ENCODE data around the gene CDH13.

CDH13 gene

DNA sequence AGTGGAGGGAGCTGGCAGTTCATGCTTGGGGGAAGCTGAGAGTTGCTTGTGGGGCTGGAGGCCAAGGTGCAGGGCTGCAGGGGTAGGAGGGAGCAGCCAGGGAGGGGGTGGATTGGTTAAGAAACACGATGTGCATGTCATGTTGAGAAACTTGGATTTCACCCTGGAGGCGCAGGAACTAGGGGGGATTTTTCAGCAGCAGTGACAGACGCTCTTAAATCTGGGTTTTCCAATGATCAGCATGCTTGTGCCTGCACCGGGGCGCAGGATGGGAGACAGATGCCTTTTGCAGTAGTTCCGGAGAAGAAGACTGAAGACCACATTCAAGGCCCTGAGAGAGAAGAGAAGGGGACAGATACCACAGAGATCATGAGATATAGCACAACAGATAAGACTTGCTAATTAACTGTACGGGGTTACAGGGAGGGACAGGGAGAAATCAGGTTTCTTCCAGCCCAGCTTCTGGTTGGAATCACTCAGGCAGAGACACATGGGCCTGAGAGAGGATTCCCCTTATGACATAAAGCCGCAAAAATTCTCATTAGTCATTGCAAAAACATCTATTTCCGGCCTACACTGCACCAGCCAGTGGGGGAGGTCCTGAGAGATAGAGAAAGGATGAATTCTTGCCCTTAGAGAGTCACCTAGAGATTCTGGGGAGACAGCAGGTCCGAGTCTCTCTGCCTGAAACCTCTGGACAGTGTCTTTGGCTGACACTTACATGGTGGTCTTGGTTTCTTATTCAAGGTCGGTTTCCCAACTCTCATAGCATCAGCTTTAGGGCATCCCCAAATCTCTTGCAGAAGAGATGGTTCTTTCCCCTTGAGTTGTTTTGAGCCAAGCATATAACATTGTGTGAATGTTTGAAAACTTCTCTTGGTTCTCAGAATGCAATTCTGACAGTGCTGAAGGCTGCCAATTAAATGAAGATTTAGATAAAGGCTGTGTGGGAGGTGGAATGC is 27.1 kb downstream of the CDH13 start:
- peak; percentile 35 for DNase-seq

DNA sequence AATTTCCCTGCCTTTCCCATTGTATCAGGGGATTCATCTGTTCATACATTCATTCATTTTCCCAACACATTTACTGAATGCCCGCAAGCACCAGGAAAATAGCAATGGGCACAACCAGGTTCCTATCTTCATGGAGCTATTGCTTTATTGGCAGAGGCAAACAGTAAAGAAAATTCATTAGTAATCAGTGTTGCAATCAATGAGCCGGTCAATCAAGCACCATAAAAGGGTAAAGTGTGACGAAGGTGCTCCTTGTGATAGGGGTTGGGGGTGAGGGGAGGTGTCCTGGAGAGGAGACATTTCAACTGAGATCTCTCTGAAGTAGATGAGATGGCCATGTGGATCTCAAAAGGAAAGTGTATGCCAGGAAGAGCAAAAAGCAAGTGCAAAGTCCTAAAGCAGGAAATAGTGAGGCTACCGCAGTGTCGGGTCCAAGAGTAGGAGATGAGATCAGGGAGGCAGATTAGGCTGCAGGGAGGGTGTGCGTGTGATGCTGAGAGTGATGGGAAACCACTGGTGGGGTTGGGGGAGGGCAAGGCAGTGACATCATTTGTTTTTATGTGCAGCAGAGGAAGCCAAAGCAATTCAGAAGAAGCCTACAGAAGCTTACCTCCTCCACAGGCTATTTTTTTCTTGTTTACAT is 28.4 kb downstream of the CDH13 start:
- peak; percentile 72 for DNase-seq

DNA sequence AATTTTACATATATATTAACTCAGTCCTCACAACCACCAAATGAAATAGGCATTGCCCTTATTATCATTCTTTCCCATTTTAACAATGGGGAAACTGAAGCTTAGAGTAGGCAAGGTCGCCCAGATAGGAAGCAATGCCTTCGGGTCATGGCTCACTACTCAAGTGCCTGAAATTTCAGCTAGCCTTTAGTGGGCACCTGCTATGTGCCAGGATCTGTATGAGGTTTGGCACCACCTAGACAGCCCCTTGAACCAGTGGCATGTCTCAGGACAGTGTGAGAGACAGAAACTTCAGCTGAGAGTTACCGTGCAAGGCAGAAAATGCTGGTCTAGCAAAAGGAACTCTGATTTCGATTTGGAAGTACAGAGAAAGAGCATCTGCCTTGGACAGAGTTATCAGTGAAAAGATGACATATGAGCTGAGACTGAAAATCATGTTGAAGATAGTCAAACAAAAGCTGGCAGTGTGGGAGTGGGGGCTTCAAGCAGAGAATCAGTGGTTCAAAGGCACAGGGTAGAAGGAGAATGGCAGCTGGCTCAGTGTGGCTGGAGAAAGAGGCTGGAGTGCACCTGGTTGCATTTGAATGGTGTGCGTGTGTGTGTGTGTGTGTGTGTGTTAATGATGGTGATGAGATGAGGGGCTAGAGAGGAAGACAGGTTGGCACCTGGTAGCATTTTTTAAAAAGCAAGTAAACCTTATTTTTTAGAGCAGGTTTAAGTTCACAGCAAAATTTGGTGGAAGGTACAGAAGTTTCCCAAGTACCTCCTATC is 29.1 kb downstream of the CDH13 start:
- DNase-seq, result no peak

DNA sequence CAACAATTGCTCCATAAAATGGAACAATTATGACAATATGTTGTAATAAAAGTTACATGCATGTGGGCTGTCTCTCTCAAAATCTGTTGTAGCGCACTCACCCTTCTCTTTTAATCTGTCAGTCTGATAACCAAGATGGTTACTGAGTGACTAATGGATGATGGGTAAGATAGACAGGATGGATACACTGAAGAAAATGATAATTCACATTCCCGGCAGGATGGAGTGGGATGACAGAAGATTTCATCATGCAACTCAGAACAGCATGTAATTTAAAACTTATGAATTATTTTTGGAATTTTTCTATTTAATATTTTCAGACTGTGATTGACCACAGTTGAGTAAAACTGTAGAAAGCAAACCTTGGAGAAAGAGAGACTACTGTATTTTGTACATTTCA is 30.5 kb downstream of the CDH13 start:
- no peak for DNase-seq

DNA sequence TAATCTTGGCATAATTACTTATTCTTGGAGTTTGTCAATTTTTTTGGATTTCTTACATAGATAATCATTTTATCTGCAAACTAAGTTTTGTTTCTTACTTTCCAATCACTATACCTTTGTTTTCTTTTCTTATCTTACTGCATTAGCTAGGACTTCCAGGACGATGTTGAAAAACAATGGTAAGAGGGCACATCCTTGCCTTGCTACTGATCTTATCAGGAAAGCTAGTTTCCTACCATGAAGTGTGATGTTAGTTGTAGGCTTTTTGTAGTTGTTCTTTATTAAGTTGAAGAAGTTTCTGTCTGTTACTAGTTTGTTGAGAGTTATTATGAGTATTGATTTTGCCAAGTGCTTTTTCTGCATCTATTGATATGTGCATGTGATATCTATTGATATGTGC is 31.0 kb downstream of the CDH13 start:
- DNase-seq, result no peak

DNA sequence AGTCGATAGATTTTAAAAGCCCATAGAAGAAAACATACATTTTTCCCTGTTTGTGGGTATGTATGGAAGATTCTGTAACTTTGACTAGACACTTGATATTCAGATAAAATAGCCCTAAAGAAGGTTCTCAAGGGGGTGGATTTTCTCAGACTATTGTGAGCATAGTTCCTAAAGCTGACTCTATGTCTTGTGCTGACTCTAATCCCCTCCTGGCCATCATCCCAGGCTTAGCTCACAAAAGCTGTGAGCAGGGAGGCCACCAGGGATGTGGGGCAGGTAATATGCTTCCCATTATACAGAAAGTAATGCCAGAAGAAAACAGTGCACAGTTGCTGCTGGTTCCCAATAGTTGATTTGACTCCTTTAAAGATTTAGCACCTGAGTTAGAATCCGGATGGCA is 32.0 kb downstream of the CDH13 start:
- no peak for DNase-seq

DNA sequence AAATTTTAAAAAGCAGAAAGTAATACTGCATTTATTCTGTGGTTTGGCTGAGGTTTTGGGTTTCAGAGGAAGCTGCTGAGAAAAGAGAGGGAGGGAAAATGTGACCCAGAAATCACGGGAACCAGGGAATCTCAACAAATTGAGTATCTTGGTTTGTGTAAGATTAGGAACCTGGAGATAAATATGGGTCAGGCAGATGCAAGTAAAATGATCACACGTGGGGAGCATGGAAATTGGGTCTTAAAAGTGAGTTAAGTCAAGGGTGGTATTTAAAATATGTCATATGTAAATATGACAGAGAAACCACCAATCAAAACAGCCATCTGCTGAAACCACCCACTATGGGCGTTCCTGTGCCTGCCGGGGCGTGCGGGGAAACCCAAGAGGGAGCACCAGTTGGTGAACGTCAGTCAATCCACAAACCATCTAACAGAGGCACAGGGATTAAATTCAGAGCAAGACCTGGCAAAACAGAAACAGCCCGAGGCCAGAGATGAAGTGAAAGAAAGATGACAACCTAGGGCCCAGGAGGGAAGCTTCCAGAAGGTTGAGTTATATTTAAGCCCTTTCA is 33.4 kb downstream of the CDH13 start:
- peak; percentile 16 for DNase-seq

DNA sequence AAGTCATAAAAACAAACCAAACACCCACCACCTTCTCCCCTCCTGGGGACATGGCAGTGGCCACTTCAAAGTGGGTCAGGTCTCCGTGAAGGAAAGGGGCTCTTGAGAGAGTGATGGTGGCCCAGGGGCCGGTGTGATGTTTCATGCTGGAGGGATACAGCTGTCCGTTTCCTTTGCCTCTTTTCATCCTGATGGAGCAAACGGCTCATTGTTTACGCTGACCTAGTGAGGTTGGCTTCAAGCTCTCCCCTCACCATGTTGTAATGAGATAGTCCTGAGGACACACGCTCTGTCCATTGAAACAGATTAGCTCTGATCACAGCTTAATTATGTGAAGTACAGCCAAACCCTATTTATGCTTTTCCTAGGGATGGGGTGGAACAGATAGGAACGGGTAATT is 34.2 kb downstream of the CDH13 start:
- DNase-seq, result no peak

DNA sequence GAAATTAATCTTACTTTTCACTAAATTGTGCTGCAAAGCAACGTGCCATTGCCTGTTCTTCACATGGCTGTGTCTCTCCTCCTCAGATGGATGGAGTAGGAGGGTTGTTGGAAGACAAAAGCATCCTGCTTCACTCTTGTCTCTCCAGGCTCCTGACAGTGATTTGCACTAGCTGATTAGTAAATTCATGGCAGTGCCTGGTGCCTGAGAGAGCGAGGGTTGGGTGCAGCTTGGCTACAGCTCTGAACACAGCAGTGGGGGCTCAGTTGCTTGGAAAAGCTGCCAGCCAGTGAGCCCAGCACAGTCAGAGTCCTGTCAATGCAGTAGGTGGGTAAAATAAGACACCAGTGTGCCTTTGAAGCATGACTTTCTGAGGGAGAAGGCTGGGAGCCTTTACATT is 37.4 kb downstream of the CDH13 start:
- DNase-seq, result no peak

DNA sequence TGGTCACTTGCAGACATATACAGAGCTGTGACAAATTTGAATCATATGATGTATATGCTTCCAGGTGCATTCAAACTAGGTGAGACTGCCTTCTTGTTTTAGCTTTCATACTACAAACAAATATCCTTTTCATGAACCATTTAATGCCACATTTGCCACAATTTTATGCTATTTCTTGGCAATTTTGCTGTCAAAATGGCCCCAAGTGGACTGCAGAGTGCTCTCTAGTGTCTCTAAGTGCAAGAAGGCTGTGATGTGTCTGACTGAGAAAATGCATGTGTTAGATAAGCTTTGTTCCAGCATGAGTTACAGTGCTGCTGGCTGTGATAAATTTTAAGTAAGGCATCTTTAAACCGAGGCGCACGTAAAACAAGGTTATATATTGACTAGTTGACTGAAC is 38.3 kb downstream of the CDH13 start:
- no peak for DNase-seq

DNA sequence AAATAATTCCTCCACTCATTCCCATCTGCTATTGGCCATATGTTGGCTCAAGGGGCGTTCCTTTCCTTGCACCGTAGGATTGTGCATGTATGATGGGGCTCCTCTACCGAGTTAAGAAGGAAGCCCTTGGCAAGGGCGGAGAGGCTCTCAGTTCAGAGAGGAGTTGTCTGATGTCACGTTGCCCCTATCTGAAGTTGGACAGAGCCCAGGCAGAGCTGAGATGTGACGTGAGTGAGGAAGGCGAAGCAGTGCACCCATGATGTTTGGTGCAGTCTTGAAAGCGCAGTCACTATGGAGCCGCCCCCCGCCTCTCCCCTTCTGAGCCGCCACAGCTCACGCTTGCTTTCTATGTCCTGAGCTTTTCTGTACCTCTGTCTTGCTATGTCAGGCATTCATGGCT is 40.7 kb downstream of the CDH13 start:
- no peak for DNase-seq

DNA sequence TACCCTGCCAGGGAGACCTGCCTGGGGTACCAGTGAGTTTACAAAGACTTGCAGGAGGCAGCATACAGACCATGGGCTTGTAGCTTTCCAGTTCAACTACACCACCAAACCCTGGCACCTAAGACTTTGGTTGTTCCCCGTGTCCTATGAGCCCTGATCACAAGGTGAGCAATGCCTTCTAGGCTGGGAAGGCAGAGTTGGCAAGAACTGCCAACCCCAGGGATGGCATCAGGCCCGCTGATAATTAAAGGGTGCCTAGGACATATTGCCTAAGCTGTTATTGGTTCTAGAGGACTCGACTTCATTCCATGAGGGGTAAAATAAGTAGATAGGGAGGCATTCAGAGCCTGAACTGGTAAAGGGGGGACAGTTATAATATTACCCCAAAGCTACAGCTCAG is 41.3 kb downstream of the CDH13 start:
- no peak for DNase-seq

DNA sequence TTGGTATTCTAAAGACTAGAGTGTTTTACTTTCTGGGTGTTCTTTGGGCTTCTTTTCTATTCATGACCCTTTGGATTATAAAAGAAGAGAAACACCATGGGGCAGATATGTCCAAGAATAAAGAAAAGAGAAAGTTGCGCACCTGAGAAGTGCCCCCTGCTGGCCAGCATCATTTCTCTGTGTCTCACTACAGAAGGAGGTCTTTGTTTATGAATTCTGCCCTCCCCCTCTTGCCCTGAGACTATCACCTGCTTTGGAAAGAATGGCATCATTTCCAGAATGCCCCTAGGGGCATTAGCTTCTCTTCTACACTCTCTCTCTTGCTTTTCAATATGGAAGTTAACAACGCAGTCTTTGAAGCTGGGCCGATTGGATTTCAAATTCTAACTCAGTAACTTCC is 45.0 kb downstream of the CDH13 start:
- DNase-seq, result peak; percentile 54

DNA sequence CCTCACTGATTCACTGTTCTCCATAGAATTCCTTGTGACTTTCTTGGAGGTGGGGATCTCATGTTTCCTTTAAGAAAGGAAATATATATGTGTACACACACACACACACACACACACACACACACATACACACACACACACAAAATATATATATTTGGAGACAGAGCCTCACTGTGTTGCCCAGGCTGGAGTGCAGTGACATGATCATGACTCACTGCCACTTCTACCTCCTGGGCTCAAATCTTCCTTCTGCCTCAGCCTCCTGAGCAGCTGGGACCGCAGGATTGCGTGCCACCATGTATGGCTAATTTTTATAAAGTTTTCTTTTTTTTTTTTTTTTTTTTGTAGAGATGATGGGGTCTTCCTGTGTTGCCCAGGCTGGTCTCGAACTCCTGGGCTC is 45.9 kb downstream of the CDH13 start:
- DNase-seq, result no peak

DNA sequence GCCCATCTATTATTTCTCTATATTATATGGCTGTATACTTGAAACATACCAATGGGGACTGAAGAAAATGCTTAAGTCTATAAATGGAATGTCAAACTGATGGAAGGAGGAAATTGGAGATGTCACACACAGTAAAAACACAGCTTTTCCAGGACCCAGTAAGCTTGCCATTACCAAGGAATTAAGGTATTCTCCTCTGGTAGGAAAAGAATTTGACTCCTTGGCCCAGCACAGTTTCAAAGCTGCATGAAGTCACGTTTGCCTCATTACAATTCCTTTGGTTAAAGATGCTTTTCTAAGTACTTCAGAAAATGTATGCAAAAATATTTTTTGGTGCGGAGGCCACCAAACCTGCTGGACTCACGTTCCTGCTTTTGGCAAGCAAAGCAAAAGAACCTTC is 48.5 kb downstream of the CDH13 start:
- DNase-seq, result no peak

DNA sequence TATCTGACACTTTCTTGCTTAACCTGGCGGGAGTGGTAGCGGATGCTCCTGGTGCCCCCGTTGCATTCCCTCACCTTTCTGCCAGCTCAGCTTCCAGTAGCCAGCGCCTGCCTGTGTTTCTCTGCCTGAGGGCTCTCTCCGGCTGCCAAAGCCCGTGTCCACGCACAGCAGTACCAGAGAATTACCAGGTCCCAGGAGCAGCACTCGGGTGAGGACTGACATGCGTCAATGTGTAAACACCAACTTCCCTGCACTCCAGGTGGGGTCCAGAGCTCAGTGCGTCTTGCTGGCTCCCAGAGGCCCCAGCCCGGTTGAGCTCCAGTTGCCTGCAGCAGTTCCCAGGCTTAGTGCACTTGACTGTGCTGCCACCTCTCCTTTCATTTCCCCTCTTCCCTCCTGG is 54.8 kb downstream of the CDH13 start:
- no peak for DNase-seq

DNA sequence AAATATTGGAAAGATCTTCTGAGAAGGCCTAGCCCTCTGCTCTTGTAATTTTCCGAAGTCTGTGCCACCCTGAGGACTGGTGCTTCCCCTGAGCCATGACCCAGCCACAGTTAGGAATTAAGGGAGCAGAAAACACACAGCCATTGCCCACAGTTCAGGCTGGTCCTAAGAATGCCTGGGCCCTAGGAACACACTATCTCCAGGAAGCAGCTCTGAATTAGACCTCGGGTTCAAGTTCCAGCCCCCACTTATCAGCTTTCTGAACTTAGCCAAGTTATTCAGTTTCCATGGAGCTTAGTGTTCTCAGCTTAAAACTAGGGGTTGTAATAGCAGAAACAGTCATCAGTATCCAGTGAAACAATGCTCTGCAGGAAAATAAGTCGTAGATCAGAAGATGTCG is 56.0 kb downstream of the CDH13 start:
- no peak for DNase-seq

DNA sequence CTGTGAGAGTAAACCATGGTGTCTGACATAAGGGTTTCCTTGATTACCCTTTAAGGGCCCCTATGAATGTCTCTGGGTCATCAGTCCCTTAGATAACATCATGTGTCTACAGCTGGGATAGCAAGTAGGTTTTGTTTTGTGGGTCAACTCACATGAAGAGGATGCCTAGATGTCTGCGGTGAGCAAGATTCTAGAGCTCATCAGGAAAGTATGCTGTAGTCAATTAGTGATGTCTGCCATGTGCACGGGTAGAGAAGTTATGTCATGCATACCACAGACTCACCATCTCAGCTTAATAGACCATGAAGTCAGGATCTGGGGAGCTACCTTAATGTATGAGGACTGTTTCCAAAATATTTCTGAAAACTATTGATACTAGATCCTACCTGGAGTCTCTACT is 57.5 kb downstream of the CDH13 start:
- DNase-seq, result no peak

DNA sequence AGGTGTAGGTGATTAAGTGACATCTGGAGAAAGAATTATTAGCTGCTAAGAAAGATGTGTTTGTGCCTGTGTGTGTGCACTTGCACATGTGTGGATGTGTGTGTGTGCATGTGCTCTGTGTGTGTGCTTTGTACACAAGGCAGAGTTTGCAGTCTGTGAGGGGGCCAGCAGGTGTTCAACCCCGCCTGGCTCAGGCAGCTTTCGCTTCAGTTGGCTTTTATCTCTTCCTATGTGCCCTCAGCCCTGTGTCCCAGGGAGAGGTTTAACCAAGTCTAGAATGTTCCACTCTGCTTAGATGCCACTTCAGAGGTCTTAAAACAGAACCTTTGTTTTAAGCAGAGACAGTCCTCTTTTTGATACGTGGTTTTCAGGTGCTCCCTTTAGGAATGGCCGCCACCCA is 58.8 kb downstream of the CDH13 start:
- no peak for DNase-seq

DNA sequence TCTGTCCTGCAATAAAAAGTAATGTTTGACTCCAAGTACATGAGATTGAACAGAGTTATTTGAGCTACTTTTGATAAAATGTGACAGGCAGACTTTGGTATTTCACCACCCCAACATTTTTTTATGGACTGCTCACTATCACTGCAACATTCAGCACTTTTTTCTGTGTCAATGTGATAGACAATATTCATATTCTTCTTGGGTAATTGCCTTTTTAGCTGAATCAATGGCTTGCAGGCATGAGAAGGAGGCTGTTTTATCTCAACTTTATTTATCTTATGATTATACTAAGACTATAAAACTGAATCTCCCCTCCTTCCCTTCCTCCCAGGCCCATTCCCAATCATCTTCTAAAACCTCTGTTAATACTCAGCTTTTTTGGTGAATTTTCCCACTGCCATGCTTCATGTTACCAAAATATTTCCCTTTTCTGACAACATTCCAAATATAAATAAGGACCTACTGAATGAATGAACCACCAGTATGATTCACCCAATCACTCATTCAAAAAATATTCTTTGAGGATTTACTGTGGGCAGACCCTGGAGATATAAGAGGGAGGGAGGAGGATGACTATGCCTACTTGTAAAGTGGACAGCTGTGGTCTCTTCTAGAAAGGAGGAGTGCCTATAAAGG is 67.6 kb downstream of the CDH13 start:
- DNase-seq, result no peak

DNA sequence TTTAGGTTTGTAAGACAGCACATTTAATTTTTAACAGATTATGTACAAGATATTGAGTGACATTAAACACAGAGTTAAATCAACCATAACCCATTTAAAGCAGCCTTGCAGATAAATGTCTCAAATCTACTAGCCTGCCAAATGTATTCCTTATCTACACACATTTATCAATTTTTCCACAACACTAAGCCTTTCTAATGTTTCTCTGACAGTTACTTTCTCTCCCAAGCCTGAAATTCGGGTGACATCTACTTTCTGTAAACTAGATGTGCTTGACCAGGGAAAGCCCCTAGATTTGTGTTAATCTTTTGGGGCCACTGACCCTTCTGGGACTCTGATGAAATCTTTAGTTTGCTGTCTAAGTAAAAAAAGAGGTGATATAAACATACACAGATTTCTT is 69.0 kb downstream of the CDH13 start:
- no peak for DNase-seq

DNA sequence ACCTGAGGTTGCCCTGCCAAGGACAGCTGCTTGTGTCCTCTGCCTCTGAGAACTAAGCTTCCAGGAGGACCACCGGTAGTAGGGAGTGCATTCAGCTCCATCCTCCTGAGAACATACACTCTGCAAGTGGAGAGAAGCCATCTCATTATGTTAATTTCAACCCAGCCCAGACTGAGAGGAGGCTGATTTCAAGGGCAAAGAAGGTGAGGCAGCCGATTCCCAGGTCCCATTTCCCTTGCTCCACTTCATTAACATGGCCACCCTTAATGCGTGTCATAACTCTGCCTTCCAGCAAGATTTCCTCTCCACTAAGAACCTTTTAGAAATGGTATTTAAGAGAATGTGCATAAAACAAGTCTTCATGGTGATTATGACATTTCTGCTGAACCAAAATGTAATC is 72.5 kb downstream of the CDH13 start:
- no peak for DNase-seq
